Islet of Langerhans (tissue), 1 donor: ENCODE results near the gene CCR4.
"Not testable (repeated sequence)": the region's sequence is repeated elsewhere in the genome, so short reads cannot be mapped to it uniquely, and the experiment has no call there.

Source experiments
- FAIRE-seq: peaks from one replicate; lab custom pipeline; 2011; peaks lifted over from hg19 to GRCh38; lab: Jason Lieb, UNC

The CCR4 gene

GRCh38 chr3:32983124-32983523, 31.7 kb downstream of the CCR4 start:
- no peak for FAIRE-seq

- FAIRE-seq: not testable (repeated sequence)
These were observed 33.5 kb downstream of the CCR4 start for GRCh38 chr3:32984918-32985317.

GRCh38 chr3:32989171-32989570, 37.7 kb downstream of the CCR4 start:
- FAIRE-seq: no peak

GRCh38 chr3:32990116-32990515, 38.7 kb downstream of the CCR4 start:
- no peak for FAIRE-seq

- FAIRE-seq: no peak
These were observed 40.3 kb downstream of the CCR4 start for GRCh38 chr3:32991781-32992180.

GRCh38 chr3:32992310-32992686, 40.9 kb downstream of the CCR4 start:
- FAIRE-seq: no peak

GRCh38 chr3:32994045-32994444, 42.6 kb downstream of the CCR4 start:
- no peak for FAIRE-seq

GRCh38 chr3:32995098-32995497, 43.7 kb downstream of the CCR4 start:
- no peak for FAIRE-seq

GRCh38 chr3:32996048-32996754, 44.8 kb downstream of the CCR4 start:
- FAIRE-seq: no peak

- FAIRE-seq: no peak
These were observed 45.3 kb downstream of the CCR4 start for GRCh38 chr3:32996755-32997091.

GRCh38 chr3:32998631-32999451, 47.4 kb downstream of the CCR4 start:
- no peak for FAIRE-seq

GRCh38 chr3:33000691-33001385, 49.4 kb downstream of the CCR4 start:
- no peak for FAIRE-seq

- FAIRE-seq: no peak
These were observed 50.4 kb downstream of the CCR4 start for GRCh38 chr3:33001889-33002288.

- FAIRE-seq: no peak
These were observed 51.9 kb downstream of the CCR4 start for GRCh38 chr3:33003308-33003707.

GRCh38 chr3:33004205-33004604, 52.8 kb downstream of the CCR4 start:
- FAIRE-seq: no peak

GRCh38 chr3:33004961-33005360, 53.5 kb downstream of the CCR4 start:
- FAIRE-seq: no peak
